ENCODE measurements around the gene ODC1.

The ODC1 gene

DNA sequence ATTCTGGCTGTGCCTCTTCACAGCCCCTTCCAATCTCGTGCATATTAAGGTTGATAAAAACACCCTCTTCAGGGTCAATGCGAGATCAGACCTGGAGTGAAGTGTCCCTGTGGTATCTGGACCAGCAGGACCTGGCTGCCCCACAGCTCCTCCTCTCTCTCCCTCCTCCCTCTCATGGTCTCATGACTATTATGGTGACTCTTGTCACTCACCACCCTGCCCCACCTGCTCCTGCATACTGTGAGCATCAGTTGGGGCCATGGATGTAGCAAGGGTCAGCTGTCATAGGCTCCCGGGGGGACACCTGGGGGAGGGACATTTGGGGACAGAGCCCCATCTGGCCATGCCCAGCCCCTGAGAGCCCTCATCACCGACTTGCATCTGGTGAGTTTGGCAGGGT, 50.2 kb downstream of the ODC1 start:
- no peak for FAIRE-seq

DNA sequence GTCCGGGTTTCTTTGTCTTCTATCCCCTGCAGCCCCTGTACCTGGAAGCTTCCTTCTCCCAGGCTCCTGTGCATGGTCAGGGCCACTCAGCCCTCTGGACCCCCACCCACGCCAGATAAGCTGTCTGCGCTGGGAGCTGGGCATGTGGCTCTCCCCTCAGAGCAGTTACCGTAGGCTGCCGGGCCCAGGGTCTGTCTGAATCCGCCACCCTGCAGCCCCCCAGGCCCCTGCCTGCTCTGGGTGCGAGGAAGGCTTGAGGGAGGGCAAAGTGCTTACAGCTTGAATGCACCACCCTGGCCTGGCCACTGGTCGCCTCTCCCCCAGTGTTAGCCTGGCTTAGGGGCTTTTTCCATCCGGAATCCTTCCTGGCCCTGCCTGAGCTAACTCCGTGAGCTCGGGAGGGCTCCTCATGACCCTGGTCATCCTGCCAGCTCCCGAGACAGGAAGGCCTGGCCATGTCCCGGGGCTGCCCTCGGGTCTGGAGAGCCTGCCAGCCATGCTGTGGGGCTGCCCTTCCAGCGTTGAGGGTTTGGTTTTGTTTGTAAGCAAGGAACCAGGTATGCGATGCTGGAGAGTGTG, 50.7 kb downstream of the ODC1 start:
- FAIRE-seq = no peak

DNA sequence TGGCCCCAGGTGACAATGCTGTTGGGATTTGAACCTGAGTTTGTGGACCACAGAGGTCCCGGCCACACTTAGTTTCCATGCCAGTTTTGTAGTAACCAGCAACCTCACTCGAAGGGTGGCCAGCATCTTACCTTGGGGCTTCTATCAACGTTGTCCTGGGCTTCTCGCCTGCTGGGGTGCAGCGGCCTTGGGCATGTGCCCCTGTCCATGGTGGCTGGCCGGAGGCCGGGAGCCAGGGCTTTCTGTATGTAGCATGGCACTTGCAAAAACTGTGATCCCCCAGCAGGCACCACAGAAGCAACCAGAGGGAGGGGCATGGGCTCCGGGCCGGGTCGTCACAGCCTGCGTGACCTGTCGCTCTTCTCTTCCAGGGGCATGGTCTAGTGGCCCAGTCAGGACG, 51.7 kb downstream of the ODC1 start:
- FAIRE-seq = no peak

DNA sequence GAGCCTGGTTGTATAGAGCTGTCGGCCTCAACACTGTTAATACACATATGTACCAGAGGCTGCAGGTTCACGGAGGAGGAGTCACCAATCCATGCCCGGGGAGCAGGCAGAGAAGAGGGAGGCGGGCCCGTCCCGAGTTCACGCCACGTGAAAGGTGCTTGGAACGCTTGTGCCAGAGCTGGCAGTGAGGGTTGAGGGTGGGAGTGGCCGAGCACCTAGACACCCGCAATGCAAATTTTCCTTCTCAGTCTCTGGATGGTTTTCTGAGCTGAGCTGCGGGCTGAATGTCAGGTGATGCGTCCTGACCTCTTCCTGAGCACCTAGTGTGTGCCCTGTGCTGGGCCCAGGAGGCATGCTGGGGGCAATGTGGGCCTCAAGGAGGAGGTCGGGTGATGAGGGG, 52.2 kb downstream of the ODC1 start:
- FAIRE-seq = no peak

DNA sequence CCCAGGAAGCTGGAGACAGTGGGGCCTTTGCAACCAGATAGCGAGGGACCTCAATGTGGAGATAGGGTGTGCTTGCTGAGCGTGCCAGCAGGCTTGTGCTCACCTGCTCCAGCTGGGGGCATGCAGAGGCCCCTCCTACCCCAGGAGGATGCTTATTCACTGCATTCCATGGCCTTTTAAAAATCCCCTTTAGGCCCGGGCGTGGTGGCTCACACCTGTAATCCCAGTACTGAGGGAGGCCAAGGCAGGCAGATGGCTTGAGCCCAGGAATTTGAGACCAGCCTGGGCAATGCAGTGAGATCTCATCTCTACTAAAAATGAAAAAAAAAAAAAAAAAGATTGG, 54.5 kb downstream of the ODC1 start:
- FAIRE-seq = no peak

- FAIRE-seq = no peak
These were observed 55.0 kb downstream of the ODC1 start for GRCh38 chr2:10392951-10393639.

DNA sequence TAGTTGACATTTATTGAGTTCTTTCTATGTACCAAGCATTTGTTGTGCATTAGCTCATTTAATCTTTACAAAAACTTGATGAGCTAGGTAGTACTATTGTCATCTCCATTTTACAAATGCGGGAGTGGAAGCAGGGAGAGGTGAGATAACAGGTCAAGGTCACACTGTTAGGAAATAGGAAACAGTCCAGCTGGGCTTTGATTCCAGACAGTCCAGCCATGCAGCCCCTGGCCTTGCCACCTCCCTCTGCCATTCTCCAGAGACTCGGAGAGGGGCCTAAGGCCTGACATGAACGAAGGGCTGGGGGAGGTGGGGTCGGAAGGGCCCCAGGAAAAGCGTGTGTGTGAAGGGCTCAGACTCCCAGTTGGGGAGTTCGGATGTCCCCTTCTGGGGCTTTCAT, 55.6 kb downstream of the ODC1 start:
- no peak for FAIRE-seq

DNA sequence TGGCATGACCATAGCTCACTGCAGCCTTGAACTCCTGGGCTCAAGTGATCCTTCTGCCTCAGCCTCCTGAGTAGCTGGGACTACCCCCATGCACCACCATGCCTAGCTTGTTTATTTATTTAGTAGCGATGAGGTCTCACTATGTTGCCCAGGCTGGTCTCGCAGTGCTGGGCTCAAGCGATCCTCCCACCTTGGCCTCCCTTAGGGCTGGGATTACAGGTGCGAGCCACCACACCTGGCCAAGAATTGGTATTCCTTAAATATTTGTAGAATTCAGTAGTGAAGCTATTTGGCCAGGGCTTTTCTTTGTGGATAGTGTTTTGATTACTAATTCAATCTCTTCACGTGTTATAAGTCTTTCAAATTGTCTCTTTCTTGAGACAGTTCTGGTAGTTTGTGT, 56.0 kb downstream of the ODC1 start:
- no peak for FAIRE-seq

DNA sequence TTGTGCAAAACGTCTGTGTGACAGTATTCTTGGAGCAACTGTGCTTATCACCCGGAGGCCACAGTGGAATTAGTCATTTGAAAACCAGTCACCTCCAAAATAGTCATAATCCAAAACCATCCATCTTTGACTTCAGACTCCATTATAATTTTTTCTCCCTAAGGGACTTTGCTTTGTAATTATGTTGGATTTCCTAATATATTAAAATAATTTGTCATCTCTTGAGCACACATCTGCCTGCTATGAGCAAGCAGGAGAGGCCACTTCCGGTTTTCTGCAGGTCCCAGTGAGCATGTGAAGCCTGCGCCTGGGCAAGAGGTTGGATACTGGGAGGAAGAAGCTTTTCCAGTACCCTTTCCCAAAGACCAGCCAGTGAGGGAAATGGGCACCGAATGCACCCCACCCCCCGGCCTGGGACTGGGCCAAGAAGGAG, 57.7 kb downstream of the ODC1 start:
- FAIRE-seq = no peak
